GM18858 (cell line): ENCODE measurements around the gene P2RX4.
"Not testable (repeated sequence)": the region's sequence is repeated elsewhere in the genome, so short reads cannot be mapped to it uniquely, and the experiment has no call there.

Experiments
- ATAC-seq: cut with Tn5 transposase; IDR thresholded peaks from one replicate; pipeline ENCODE4 v1.9.1; 2021; ENCODE audit not compliant: unreplicated experiment

P2RX4 gene

DNA sequence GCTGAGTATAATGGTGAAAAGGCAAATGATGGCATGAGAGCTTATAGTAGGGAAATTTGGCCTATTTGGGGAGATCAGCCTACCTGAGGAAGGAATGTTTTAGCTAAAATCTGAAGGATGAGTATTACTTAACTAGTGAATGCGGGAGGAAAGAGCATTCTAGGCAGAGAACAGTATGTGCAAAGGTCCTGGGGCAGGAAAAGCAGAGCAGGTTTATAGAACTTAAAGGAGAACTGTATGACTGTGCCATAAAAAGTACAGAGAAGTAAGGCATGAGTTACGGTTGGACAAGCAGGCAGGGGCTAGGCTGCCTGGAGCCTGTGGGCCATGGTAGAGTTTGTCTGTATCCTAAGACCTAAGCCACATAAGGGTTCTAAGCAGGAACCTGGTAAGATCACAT, 21.7 kb upstream of the P2RX4 start:
- no peak for ATAC-seq

DNA sequence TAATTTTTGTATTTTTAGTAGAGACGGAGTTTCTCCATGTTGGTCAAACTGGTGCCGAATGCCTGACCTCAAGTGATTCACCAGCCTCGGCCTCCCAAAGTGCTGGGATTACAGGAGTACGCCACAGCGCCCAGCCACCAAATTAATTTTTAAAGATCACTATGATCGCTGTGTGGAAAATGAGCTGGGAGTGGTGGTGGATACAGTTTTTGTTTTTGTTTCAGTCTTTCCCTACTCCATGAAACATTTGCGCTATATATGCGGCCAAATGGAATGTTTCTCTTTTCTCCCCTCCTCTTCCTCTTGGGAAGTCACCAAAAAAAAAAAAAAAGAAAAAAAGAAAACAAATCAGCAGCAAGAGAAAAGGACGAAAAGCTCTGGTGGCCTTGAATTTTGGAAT, 20.8 kb upstream of the P2RX4 start:
- ATAC-seq: no peak

DNA sequence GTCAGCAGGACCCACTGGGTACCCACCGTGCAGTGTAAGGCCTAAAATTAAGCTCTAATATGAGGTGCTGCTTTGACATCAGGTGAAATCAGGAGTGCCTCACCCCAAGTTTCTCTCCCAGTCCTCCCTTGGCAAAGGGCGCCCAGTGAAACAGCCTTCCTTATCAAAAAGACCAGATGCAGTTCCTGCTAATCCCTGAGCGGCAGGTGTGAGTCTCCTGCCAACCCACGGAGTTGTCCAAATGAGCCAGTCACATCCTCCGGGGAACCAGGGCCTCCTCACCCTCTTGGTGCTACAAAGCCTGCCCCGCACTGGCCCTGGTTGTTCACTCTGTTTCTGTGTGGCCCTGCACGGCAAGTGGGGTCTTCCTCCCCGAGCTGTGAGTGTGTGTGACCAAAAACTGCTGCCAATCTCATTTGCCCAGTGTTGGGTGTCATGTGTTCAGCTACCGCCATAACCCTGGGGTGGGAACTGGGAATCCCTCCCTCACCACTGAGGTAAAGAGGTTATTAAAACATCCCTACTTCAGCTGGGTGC, 20.2 kb upstream of the P2RX4 start:
- no peak for ATAC-seq

DNA sequence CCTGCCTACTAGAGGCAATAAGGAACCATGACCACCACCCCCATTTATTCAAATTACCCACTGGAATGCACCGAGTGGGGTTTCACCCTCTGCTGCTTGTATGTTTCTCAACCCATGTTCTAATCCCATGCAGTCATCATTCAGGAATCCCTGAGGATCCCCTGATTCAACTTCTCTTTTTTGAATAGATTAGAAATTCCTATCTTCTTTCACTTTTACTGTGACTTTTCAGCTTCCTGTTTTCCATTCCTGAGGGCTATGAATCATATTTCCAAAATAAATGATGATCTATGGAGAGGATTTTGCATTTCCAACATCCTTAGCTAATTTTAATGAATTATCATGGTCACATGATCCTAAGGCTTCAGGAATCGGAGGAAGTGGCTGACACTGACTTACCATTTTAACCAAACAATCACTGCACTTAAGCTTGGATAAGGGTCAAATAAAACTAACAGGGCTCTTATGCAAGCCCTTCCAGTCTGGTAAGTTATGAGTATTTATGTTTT, 19.4 kb upstream of the P2RX4 start:
- no peak for ATAC-seq

DNA sequence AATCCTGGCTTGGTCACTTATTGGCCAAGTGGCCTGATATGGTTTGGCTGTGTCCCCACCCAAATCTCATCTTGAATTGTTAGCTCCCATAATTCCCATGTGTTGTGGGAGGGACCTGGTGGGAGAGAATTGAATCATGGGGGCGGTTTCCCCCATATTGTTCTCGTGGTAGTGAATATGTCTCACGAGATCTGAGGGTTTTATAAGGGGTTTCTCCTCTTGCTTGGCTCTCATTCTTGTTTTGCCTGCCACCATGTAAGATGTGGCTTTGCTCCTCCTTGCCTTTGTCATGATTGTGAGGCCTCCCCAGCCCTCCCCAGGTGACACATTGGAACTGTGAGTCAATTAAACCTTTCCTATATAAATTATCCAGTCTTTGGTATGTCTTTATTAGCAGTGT, 18.8 kb upstream of the P2RX4 start:
- no peak for ATAC-seq

DNA sequence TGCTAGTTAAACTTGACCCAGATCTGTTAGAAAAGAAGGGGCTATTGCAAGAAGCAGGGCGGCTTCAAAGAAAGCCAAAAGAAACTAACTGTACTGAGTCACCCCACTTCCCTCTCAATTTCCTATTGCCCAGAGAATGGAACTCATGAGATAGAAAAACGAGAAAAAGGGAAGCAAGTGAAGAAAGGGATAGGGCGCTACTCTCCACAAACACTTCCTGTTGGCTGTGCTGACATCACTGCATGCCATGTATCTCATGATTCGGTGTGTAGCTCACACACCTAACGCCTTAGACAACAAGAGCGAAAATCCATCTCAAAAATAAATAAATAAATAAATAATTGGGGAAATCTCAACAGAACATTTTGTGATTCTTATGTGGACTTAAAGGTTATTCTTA, 13.0 kb upstream of the P2RX4 start:
- ATAC-seq: no peak

DNA sequence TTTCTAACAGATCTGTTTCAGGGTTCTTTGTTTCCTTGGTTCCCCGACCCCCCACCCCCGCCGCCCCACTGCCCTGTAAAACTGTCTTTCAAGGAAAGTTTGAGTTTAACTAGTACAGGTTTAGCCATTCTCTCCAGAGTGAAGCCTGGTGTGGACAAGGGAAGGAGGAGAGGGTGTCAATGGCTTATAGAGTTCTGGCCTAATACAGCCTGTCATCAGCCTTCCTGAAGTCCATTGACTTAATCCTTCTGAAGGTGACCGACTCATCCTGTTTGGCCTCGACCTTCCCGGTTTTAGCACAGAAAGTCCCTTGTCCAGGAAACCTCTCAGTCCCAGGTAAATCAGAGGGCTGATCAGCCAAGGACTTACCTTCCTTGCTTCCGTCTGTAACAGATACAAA, 11.0 kb upstream of the P2RX4 start:
- ATAC-seq: no peak

DNA sequence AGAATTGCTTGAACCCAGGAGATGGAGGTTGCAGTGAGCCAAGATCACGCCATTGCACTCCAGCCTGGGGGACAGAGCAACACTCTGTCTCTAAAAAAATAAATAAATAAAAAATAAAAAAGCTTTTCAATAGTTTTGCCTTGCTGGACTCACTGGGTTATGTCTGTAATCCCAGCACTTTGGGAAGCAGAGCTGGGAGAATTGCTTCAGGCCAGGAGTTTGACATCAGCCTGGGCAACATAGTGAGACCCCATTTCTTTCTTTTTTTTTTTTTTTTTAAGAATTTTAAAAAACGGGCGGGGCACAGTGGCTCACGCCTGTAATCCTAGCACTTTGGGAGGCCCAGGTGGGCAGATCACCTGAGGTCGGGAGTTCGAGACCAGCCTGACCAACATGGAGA, 8.8 kb upstream of the P2RX4 start:
- not testable (repeated sequence) for ATAC-seq

DNA sequence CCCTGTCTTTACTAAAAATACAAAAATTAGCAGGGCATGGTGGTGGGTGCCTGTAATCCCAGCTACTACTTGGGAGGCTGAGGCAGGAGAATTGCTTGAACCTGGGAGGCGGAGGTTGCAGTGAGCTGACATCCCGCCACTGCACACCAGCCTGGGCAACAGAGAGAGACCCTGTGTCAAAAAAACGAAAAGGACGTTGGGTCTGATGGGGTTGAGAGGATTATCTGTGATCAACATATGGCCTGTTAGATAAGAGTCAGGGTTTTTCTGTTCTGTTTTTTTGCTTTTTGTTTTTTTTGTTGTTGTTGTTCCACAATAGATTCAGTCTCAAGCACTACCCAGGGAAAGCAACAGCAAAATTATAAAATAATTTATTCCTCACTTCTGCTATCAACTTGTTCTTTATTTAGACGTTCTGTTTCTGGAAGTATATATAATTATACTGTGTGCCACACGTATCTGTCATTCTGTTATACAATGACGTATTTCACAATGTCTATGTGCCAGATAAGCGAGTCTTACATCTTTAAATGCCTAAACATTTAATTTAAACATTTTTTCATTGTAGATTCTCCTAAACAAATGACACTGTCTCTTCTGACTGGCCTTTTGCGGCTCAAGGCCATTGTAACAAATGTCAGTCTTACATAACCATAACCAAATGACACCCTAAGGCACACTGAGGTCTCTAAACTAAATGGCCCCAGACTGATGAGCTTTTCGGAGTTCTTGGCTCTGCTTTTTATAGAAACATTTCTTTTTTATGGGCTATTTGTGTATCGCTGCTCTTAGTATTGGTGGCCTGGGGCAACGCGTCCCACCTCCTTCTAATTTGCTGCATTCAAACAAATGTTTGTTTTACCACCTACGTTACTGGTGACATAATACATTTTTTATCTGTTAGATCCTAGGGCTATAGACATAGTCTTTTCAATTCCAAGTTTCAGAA, 7.2 kb upstream of the P2RX4 start:
- no peak for ATAC-seq

DNA sequence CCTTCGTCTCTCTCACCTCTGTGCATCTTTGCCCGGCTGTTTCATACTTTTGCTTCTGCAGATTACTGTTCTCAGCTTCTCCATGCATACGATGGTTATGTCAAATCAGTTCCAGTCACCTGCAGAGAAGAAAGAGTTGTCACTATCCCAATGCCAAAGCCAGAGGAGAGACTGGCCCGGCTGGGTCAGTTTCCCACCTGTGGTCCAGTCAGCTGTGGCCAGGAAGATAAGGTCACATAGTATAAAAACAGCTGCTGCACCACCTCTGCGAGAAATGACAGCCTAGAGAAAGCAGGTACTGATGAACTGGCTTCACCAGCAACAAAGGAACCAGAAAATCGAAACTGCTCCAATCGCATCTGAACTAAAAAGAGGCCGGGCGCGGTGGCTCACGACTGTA, 6.4 kb upstream of the P2RX4 start:
- no peak for ATAC-seq

DNA sequence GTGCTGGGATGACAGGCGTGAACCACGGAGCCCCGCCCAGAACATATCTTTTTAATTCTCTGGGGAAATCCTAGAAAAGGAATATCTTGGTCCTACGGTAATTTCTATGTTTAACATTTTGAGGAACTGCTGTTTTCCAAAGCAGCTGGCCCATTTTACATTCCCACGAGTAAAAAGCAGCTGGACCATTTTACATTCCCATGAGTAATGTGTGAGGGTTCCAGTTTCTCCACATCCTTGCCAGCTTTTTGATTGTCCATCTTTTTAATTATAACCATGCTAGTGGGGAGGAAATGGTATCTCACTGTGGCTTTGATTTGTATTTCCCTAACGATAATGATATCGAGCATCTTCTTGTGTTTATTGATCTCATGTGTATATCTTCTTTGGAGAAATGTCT, 4.4 kb upstream of the P2RX4 start:
- ATAC-seq: no peak

DNA sequence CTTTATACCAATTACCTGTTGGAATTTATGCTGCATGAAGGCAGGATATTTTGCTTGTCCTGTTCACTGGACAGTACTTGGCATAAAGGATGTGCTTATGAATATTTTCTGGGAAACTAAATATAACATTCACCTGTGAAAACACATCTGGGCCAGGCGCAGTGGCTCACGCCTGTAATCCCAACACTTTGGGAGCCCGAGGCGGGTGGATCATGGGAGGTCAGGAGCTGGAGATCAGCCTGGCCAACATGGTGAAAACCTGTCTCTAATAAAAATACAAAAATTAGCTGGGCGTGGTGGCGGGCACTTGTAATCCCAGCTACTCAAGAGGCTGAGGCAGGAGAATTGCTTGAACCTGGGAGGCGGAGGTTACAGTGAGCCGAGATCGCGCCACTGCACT, 1.4 kb upstream of the P2RX4 start:
- not testable (repeated sequence) for ATAC-seq

DNA sequence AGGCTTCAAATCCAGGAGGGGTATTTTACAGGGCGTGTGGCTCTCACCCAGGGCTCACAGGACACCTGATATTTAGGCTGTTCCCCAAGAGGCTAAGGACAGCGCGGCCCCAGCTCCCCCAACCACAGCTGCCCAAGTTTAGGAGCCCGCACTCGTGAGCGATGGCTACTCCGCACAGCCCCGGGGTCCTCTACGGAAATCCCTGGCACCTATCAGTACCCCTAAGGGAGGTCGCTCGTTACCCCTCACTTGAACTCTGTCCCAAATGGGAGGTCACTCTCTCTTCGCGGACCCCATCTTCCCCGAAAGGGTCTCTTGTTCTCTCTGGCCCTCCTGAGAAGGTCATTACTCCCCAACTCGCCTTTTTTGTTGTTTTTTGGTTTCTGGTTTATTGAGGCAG, 708 bp upstream of the P2RX4 start:
- ATAC-seq: no peak

DNA sequence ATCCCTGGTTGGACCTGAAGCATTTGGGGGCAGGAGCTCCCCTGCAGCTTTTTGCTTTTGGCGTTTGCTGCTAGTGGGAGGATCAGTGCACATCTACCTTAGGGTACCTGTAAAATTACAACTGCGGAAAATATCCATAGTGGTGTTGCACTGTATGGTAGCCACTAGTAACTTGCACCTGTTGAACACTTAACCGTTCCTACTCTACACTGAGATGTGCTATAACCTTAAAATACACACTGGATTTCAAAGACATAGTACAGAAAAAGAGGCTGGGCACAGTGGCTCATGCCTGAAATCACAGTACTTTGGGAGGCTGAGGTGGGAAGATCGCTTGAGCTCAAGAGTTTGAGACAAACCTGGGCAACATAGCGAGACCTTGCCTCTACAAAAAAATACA, 2.9 kb downstream of the P2RX4 start:
- no peak for ATAC-seq

DNA sequence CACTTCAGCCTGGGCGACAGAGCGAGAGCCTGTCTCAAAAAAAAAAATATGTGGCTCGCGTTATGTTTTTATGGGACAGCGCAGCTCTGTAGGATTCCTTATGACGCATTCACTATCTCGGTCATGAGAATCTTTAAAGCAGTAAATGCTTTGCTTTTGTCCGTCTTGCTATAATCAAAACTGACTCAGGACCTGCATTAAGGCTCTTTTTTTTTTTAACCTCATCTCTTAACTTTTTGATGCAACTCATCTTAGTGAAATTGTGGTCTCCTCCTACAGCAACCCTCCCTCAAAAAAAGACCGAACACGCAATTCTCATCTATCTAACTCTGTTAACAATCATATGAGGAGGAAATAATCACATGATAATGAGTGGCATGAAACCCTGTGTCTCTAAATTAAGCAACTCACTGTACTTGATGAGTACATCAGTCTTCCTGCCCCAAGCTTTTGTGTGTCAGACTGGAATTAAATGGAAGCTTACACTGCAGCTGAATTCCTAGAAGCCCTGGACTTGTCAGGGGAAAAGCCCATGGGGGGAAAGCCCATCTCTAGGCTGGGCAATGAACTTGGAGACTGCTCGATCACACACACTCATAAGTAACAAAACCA, 4.3 kb downstream of the P2RX4 start:
- no peak for ATAC-seq

DNA sequence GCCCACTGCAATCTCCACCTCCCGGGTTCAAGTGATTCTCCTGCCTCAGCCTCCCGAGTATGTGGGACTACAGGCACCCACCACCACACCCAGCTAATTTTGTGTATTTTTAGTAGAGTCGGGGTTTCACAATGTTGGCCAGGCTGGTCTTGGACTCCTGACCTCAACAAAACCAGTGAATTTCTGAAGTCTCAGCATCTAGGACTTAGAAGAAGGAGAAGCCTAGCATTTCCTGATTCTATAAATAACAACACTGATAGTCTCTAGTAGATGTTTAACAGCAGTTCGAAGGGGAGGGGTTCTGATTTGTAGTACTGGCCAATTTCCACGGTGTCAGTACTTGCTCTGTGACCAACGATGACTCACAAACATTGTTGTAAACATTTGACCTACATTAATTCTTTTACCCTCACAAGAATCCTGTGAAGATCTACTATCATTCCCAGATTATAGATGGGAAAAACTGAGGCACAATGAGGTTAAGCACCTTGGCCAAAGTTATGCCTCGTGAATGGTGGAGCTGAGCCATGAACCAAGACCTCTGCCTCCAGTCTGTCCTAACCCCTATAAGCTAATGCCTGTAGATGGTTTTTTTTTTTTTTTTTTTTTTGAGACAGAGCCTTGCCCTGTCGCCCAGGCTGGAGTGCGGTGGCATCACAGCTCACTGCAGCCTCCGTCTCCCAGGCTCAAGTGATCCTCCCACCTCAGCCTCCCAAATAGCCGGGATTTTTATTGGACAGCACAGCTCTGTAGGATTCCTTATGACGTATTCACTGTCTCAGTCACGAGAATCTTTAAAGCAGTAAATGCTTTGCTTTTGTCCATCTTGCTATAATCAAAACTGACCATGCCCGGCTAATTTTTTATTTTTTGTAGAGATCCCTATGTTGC, 5.2 kb downstream of the P2RX4 start:
- no peak for ATAC-seq

DNA sequence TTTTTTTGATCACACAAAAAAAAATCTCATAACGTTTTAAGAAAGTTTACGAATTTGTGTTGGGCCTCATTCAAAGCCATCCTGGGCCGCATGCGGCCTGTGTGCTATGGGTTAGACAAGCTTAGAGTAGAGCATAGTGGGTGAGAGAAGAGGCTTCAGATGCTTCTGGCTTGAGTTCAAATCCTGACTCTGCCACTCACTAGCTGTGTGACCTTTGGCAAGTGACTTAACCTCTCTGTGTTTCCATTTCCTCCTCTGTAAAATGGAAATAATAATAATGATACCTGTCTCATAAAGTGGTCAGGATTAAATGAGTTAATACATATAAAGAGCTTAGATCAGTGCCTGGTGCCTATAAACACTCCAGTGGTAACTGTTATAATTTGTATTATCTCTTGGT, 6.2 kb downstream of the P2RX4 start:
- ATAC-seq: no peak

DNA sequence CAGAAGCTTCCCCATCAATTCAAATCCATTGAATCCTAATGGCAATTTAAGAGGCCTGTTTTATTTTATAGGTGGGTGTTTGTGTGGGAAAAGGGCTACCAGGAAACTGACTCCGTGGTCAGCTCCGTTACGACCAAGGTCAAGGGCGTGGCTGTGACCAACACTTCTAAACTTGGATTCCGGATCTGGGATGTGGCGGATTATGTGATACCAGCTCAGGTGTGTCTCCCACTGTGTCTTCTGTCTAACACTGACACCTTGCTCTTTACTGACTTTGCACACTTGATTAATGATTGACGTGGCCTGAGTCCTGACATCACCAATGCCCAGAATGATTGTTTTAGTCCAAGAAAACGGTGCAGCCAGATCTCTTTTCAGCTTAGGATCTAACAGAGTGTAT, 7.1 kb downstream of the P2RX4 start:
- ATAC-seq: no peak

DNA sequence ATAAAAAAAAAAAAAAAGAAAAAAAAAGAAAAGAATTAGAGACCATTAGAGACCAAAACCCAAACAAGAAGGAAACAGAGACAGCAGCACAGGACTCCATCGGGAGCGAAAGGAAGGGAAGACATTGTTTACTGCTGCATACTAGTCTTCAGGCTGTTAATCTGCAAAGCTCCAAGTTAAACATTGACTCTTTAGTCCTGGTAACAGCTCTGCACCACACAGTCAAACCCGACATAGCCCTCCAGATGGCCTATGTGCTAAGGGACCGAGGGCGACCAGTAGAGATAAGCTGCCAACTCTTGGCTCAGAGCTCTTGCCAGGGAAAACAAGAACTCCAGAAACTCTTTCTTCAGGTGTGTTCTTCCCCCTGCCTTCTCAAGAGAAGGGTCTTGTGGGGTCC, 7.8 kb downstream of the P2RX4 start:
- no peak for ATAC-seq

DNA sequence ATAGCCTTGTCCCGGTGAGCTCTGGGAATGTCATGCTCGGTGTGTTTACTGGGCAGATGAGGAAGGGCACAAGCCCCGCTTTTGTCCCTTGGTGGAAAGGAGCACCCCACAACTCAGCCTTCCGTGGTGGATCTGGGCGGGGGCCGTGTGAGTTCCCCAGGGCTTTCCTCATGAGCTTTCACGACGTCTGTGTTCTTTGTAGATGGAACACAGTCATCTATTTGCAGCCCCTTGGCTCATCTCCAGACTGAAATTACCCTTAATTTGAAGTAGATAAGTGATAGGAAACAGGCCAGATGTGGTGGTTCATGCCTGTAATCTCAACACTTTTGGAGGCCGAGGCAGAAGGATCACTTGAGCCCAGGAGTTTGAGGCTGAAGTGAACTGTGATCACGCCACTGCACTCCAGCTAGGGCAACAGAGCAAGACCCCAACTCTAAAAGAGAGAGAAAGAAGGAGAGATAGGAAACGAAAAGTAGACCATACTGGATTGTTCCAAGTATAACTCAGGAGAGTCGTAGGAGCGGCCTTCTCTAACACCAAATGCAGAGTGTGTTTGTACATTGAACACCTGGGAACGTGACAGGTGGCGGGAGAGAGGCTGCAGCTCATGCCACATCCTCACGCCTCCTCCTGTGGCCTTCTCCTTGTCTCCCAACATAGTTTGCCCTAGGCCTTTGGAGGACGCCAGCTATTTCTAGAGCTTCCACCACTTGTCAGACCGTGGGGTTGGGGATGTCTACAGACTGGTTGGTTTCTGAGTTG, 8.8 kb downstream of the P2RX4 start:
- ATAC-seq: no peak
